HepG2 (cell line): Measurements from ENCODE around the gene ZBTB32. TPM values are rescaled to one million over a fixed set of nuclear protein-coding genes. Genes with fewer than 3 reads are reported as not detected.

ENCODE experiments used
- ARNT2 ChIP-seq: sonication (generic); formaldehyde crosslinking; IDR thresholded peaks from 2 replicates; pipeline ENCODE4 v1.8.0; 2022; ENCODE audit warnings: mild to moderate bottlenecking, low read depth, missing genetic modification reagents, moderate library complexity
- FOXK1 ChIP-seq: sonication (generic); formaldehyde crosslinking; IDR thresholded peaks from 2 replicates; pipeline ENCODE4 v1.4.0; 2020; ENCODE audit warnings: low read depth, missing genetic modification reagents, borderline replicate concordance
- GABPA ChIP-seq, 2 experiments: IDR thresholded peaks; 2 replicates each; pipeline ENCODE4 v1.6.1; 2011 to 2016; ENCODE audit warnings: low read depth in 2 of 2, low read length in 1 of 2, missing biosample characterization in 1 of 2, missing genetic modification characterization in 1 of 2
- GATA4 ChIP-seq: sonication (generic); IDR thresholded peaks from 2 replicates; pipeline ENCODE4 v1.6.1; 2016; ENCODE audit warnings: antibody characterized with exemption, low read depth, borderline replicate concordance
- HOXA5 ChIP-seq: sonication (generic); formaldehyde crosslinking; IDR thresholded peaks from 2 replicates; pipeline ENCODE4 v1.4.0; 2020; ENCODE audit warnings: missing genetic modification reagents
- MNT ChIP-seq: fragments of 450-650 bp; IDR thresholded peaks from 2 replicates; pipeline ENCODE4 v1.6.1; 2016
- MYNN ChIP-seq: sonication (generic); formaldehyde crosslinking; IDR thresholded peaks from 2 replicates; pipeline ENCODE4 v1.4.0; 2020; ENCODE audit warnings: mild to moderate bottlenecking, low read depth, missing genetic modification reagents
- NONO ChIP-seq, 2 experiments: fragments of 450-650 bp in 1 of 2; sonication (generic) in 1 of 2; formaldehyde crosslinking in 1 of 2; IDR thresholded peaks in 1 of 2; conservative IDR thresholded peaks in 1 of 2; 2 replicates each; pipeline versions ENCODE4 v1.6.1 to v1.8.0; 2017 to 2022; ENCODE audit warnings: mild to moderate bottlenecking in 1 of 2, missing genetic modification reagents in 1 of 2, moderate library complexity in 1 of 2
- NR2F2 ChIP-seq: IDR thresholded peaks from 2 replicates; pipeline ENCODE4 v1.6.1; 2012; ENCODE audit warnings: low read depth, inconsistent platforms, borderline replicate concordance
- SKI ChIP-seq: fragments of 450-650 bp; IDR thresholded peaks from one replicate; pipeline ENCODE4 v1.6.1; 2018; ENCODE audit warnings: mild to moderate bottlenecking; ENCODE audit not compliant: partially characterized antibody
- SKIL ChIP-seq: sonication (generic); formaldehyde crosslinking; IDR thresholded peaks from 2 replicates; pipeline ENCODE4 v1.8.0; 2022; ENCODE audit warnings: missing genetic modification reagents, mild to moderate bottlenecking, moderate library complexity, borderline replicate concordance
- TBX2 ChIP-seq: sonication (generic); formaldehyde crosslinking; IDR thresholded peaks from 2 replicates; pipeline ENCODE4 v1.5.0; 2020; ENCODE audit warnings: missing genetic modification reagents, mild to moderate bottlenecking, borderline replicate concordance
- ZBTB4 ChIP-seq: sonication (generic); formaldehyde crosslinking; IDR thresholded peaks from 2 replicates; pipeline ENCODE4 v1.4.0; 2020; ENCODE audit warnings: missing genetic modification reagents, mild to moderate bottlenecking, borderline replicate concordance
- ZGPAT ChIP-seq: IDR thresholded peaks from 2 replicates; pipeline ENCODE4 v1.6.1; 2016; ENCODE audit warnings: mild to moderate bottlenecking
- ZMYM3 ChIP-seq: sonication (generic); formaldehyde crosslinking; IDR thresholded peaks from 2 replicates; pipeline ENCODE4 v1.5.1; 2020; ENCODE audit warnings: mild to moderate bottlenecking, missing genetic modification reagents
- ZNF3 ChIP-seq: IDR thresholded peaks from 2 replicates; pipeline ENCODE4 v1.7.0; 2017; ENCODE audit warnings: inconsistent platforms
- ZNF326 ChIP-seq: sonication (generic); formaldehyde crosslinking; IDR thresholded peaks from 2 replicates; pipeline ENCODE4 v1.4.0; 2020; ENCODE audit warnings: missing genetic modification reagents, borderline replicate concordance
- ZNF510 ChIP-seq: sonication (generic); formaldehyde crosslinking; IDR thresholded peaks from 2 replicates; pipeline ENCODE4 v1.4.0; 2020; ENCODE audit warnings: low read depth, mild to moderate bottlenecking, missing genetic modification reagents
- ZNF7 ChIP-seq: IDR thresholded peaks from 2 replicates; pipeline ENCODE4 v1.6.1; 2016; ENCODE audit warnings: missing biosample characterization, missing genetic modification reagents
- polyA plus RNA-seq, 8 experiments: library from polyadenylated mRNA; depleted of rRNA in 3 of 8; stranded (reverse) in 7 of 8; unstranded in 1 of 8; fragments of >200 nt; fragmentation: Illumina TruSeq in 4 of 8; extraction: Trizol in 4 of 8; gene quantifications; 2 replicates each; pipeline versions ENCODE4 v1.2.1 to v1.2.3, GENCODE V29; 2011 to 2016; ENCODE audit warnings: low read depth in 4 of 8, missing spikeins in 1 of 8, mixed read lengths in 1 of 8; ENCODE audit not compliant: insufficient read depth in 1 of 8
- total RNA-seq, 5 experiments: library from RNA; depleted of rRNA; stranded (reverse); fragments of >200 nt; fragmentation: Illumina TruSeq; extraction: Trizol; gene quantifications; 2 replicates each; pipeline ENCODE4 v1.2.3, GENCODE V29; 2016; ENCODE audit warnings: low read depth in 1 of 5

ZBTB32 gene
- total and polyA plus RNA-seq, 2 of the 13 experiments (the other 11 are each of a cell fraction or from before 2014, with no cell fraction given): not detected

GRCh38 chr19:35748106-35749020 is 44.0 kb downstream of the ZBTB32 start, which contains the start of gene LIN37 (continued):
- peak; percentile 53; the same call in 1 of the 2 replicates for TF ChIP-seq MNT
- peak; percentile 11 for TF ChIP-seq SKI
- peak; percentile 74; the same call in 1 of the 2 replicates for TF ChIP-seq NR2F2
- 0 out of 2 replicates have a peak, but pooled peaks have one; percentile 13 for TF ChIP-seq ZMYM3
- no peak for TF ChIP-seq SKIL (CRISPR knock-in tag)
- TF ChIP-seq ZNF3 (CRISPR knock-in tag): no peak
- TF ChIP-seq ZBTB4 (CRISPR knock-in tag): 0 out of 2 replicates have a peak, but pooled peaks have one; percentile 29
- no peak for TF ChIP-seq ZNF326 (CRISPR knock-in tag)
- TF ChIP-seq TBX2: peak; percentile 61
- peak; percentile 77 for TF ChIP-seq GABPA (IDR thresholded peaks at IDR 0.05; ENCODE audit: low read depth, low read length)
- TF ChIP-seq GABPA (CRISPR knock-in tag; IDR thresholded peaks at IDR 0.05; ENCODE audit: low read depth): peak; percentile 97
- TF ChIP-seq HOXA5 (CRISPR knock-in tag): peak; percentile 56; the same call in 1 of the 2 replicates
- no peak for TF ChIP-seq ZNF7
- peak; percentile 99 for TF ChIP-seq FOXK1
- TF ChIP-seq GATA4: peak; percentile 36; the same call in 1 of the 2 replicates
- peak; percentile 77 for TF ChIP-seq ZGPAT
- 0 out of 2 replicates have a peak, but pooled peaks have one; percentile 34 for TF ChIP-seq MYNN (CRISPR knock-in tag)
- 0 out of 2 replicates have a peak, but pooled peaks have one; percentile 76 for TF ChIP-seq ZNF510 (CRISPR knock-in tag)
- TF ChIP-seq ARNT2 (CRISPR knock-in tag): peak; percentile 25; the same call in 1 of the 2 replicates
- TF ChIP-seq NONO (IDR thresholded peaks at IDR 0.05): no peak
- peak; percentile 37; the same call in 1 of the 2 replicates for TF ChIP-seq NONO (CRISPR knock-in tag; conservative IDR thresholded peaks at IDR 0.05)
